ENCODE measurements around the gene U2AF2.
A peak's percentile ranks its signal among the peaks of the same experiment; 100 is the strongest.

Gene U2AF2

GRCh38 chr19:55624109-55625003, 30.5 kb upstream of the U2AF2 start, which contains the start of gene ZNF784:
Gene ZNF784, minus strand, starts transcription at chr19:55624566. Its CDS starts 5 bp downstream, at chr19:55624561.
- Mint-ChIP-seq H3K4me1 (peaks cover 40% of the 10 kb centered on the region), H3K27me3 (no peaks in the 10 kb centered on the region), H3K27ac (ENCODE audit: low read depth) (peak within 1 kb of the TSS; percentile 93), H3K36me3 (ENCODE audit: insufficient read depth) (peaks cover 17% of the 10 kb centered on the region), H3K4me3 (peak within 1 kb of the TSS; percentile 79), H3K9me3 (no peaks in the 10 kb centered on the region)
- DNase-seq (ENCODE audit: low spot score in 2 of 2) (peak; percentile 88 to 90), ATAC-seq (replicated peaks; ENCODE audit: extremely low read depth, poor library complexity, severe bottlenecking) (peak; percentile 66)

- Mint-ChIP-seq H3K9me3 (no peaks in the 10 kb centered on the region), H3K36me3 (ENCODE audit: insufficient read depth) (peaks cover 17% of the 10 kb centered on the region), H3K27me3 (no peaks in the 10 kb centered on the region), H3K27ac (ENCODE audit: low read depth) (peak overlapping the region; percentile 93), H3K4me3 (peak overlapping the region; percentile 79), H3K4me1 (peaks cover 40% of the 10 kb centered on the region)
- DNase-seq (ENCODE audit: low spot score in 2 of 2) (no peak), ATAC-seq (replicated peaks; ENCODE audit: extremely low read depth, poor library complexity, severe bottlenecking) (no peak)
Measured at GRCh38 chr19:55625004-55625326, 29.9 kb upstream of the U2AF2 start.

DNA sequence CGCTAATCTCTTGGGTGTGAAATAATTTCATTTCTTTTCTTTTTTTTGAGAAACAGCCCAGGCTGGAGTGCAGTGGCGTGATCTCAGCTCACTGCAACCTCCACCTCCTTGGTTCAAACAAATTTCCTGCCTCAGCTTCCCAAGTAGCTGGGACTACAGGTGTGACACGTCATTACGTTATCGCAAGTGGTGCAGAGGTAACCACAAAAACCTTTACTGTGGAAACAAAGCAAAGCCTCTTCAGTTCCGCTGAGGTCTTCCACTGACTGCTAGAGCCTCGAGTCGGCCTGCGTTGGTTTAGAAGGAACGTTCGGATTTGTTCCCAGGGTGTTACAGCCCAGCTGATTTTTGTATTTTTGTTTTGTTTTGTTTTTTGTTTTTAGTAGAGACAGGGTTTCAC, 28.5 kb upstream of the U2AF2 start:
- Mint-ChIP-seq H3K36me3 (ENCODE audit: insufficient read depth) (peaks cover 15% of the 10 kb centered on the region), H3K4me1 (peaks cover 34% of the 10 kb centered on the region), H3K4me3 (peak overlapping the region; percentile 54), H3K27me3 (no peaks in the 10 kb centered on the region), H3K9me3 (no peaks in the 10 kb centered on the region), H3K27ac (ENCODE audit: low read depth) (peak overlapping the region; percentile 74)
- peak in 1 of 2 donors; percentile 58 for DNase-seq (ENCODE audit: low spot score in 2 of 2)
- peak; percentile 65 for ATAC-seq (replicated peaks; ENCODE audit: extremely low read depth, poor library complexity, severe bottlenecking)

DNA sequence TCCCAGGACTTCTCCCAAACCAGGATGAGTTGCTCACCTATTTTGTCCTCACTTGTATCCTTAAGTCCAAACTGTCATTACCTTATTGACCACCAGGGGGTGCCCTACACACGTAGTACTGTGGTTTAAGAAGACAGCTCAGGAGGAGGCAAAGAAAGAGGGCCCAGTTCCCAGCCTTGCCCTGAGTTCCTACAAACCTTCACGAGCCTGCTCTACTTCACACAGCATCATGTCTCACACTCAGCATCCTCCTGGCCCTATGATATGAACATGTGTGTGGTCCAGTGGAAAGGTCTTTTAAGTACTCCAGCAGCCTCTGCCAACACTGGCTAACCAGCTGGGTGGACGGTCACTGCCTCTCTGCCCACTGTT, 22.4 kb upstream of the U2AF2 start:
- H3K4me3 Mint-ChIP-seq: no peak overlapping the region
- peak; percentile 63 for ATAC-seq (replicated peaks; ENCODE audit: extremely low read depth, poor library complexity, severe bottlenecking)
- H3K27ac Mint-ChIP-seq (ENCODE audit: low read depth): no peak overlapping the region

GRCh38 chr19:55633861-55634260, 21.0 kb upstream of the U2AF2 start:
- H3K4me1 Mint-ChIP-seq: peaks cover 54% of the 10 kb centered on the region
- no peaks in the 10 kb centered on the region for H3K9me3 Mint-ChIP-seq
- no peak overlapping the region for H3K4me3 Mint-ChIP-seq
- no peaks in the 10 kb centered on the region for H3K27me3 Mint-ChIP-seq
- peak overlapping the region; percentile 100 for H3K27ac Mint-ChIP-seq (ENCODE audit: low read depth)
- H3K36me3 Mint-ChIP-seq (ENCODE audit: insufficient read depth): peaks cover 33% of the 10 kb centered on the region
- no peak for DNase-seq (ENCODE audit: low spot score in 2 of 2)
- no peak for ATAC-seq (replicated peaks; ENCODE audit: extremely low read depth, poor library complexity, severe bottlenecking)

More for the DNA sequence above, 22.4 kb upstream of the U2AF2 start:
- Mint-ChIP-seq H3K27me3 (no peaks in the 10 kb centered on the region), H3K4me1 (peaks cover 43% of the 10 kb centered on the region), H3K9me3 (no peaks in the 10 kb centered on the region), H3K36me3 (ENCODE audit: insufficient read depth) (peaks cover 31% of the 10 kb centered on the region)
- peak; percentile 86 for DNase-seq (ENCODE audit: low spot score in 2 of 2)

DNA sequence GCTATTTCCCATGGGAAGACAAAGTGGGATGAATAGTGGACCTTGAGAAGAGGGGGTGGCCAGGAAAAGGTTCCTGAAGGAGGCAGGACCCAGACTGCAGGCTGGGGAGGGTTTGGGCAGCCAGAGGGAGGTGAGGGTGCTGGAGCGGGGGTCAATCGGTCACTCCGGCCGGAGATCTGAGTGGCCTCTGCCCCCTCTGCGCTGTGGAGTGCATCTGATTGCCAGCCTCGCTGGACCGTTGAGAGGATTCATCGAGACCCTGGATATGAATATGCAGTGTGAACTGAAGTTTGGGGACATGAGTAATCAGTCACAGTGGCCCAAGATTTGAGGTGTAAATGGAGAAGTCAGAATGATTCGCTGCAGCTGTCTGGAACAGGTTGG, 19.5 kb upstream of the U2AF2 start:
- H3K36me3 Mint-ChIP-seq (ENCODE audit: insufficient read depth): peaks cover 38% of the 10 kb centered on the region
- H3K27ac Mint-ChIP-seq (ENCODE audit: low read depth): peak overlapping the region; percentile 100
- ATAC-seq (replicated peaks; ENCODE audit: extremely low read depth, poor library complexity, severe bottlenecking) (no peak), DNase-seq (ENCODE audit: low spot score in 2 of 2) (no peak)
- no peaks in the 10 kb centered on the region for H3K9me3 Mint-ChIP-seq
- no peaks in the 10 kb centered on the region for H3K27me3 Mint-ChIP-seq
- peaks cover 61% of the 10 kb centered on the region for H3K4me1 Mint-ChIP-seq
- peak overlapping the region; percentile 100 for H3K4me3 Mint-ChIP-seq

GRCh38 chr19:55635856-55636440, 18.9 kb upstream of the U2AF2 start:
- peaks cover 41% of the 10 kb centered on the region for H3K36me3 Mint-ChIP-seq (ENCODE audit: insufficient read depth)
- H3K4me3 Mint-ChIP-seq: peak overlapping the region; percentile 100
- H3K27ac Mint-ChIP-seq (ENCODE audit: low read depth): peak overlapping the region; percentile 100
- H3K27me3 Mint-ChIP-seq: no peaks in the 10 kb centered on the region
- ATAC-seq (replicated peaks; ENCODE audit: extremely low read depth, poor library complexity, severe bottlenecking) (no peak), DNase-seq (ENCODE audit: low spot score in 2 of 2) (no peak)
- H3K9me3 Mint-ChIP-seq: no peaks in the 10 kb centered on the region
- H3K4me1 Mint-ChIP-seq: peaks cover 63% of the 10 kb centered on the region

DNA sequence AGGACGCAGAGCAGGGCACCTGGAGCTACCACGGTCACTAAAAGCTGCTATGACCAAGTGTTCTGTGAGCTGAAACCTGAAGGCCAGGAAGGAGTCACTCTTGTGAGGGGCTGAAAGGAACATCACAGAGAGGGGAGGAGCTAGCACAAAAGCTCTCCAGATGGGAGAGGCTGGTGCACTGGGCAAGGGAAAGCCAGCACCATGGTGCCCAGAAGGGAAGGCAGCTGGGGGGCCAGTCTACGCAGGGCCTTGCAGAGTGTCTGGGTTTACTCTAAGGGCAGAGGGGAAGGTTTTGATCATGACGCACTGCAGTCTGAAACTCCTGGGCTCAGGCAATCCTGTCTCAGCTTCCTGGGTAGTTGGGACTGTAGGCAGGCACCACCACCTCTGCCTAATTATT, 18.1 kb upstream of the U2AF2 start:
- Mint-ChIP-seq H3K36me3 (ENCODE audit: insufficient read depth) (peaks cover 42% of the 10 kb centered on the region), H3K9me3 (no peaks in the 10 kb centered on the region), H3K27me3 (no peaks in the 10 kb centered on the region), H3K4me1 (peaks cover 65% of the 10 kb centered on the region), H3K4me3 (peak overlapping the region; percentile 100), H3K27ac (ENCODE audit: low read depth) (peak overlapping the region; percentile 100)
- DNase-seq (ENCODE audit: low spot score in 2 of 2) (no peak), ATAC-seq (replicated peaks; ENCODE audit: extremely low read depth, poor library complexity, severe bottlenecking) (no peak)

DNA sequence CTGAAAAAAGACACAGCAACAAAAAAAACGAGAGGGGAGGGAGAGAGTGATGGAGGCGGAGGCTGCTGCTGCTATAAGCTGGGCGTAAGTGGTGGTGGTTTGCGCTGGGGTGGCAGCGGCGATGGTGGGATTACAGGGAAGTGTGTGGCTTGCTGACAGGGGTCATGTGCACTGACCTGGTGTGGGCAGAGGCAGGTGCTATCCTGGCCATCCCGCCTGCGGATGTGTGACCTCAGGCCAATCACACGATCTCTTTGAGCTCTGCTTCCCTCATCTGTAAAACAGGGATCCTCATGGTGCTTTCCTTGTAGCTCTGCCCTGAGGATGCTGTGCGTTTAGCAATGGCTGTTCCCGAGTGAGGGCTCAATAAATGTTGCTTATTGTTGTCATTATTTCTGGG, 17.3 kb upstream of the U2AF2 start:
- no peak for ATAC-seq (replicated peaks; ENCODE audit: extremely low read depth, poor library complexity, severe bottlenecking)
- H3K27ac Mint-ChIP-seq (ENCODE audit: low read depth): peak overlapping the region; percentile 100

GRCh38 chr19:55638864-55639359, 15.9 kb upstream of the U2AF2 start:
- ATAC-seq (replicated peaks; ENCODE audit: extremely low read depth, poor library complexity, severe bottlenecking) (no peak), DNase-seq (ENCODE audit: low spot score in 2 of 2) (peak in 1 of 2 donors; percentile 39)
- Mint-ChIP-seq H3K36me3 (ENCODE audit: insufficient read depth) (peaks cover 50% of the 10 kb centered on the region), H3K4me3 (peak overlapping the region; percentile 39), H3K27me3 (no peaks in the 10 kb centered on the region), H3K27ac (ENCODE audit: low read depth) (peak overlapping the region; percentile 20), H3K9me3 (no peaks in the 10 kb centered on the region), H3K4me1 (peaks cover 75% of the 10 kb centered on the region)

More for the DNA sequence above, 17.3 kb upstream of the U2AF2 start:
- Mint-ChIP-seq H3K4me1 (peaks cover 64% of the 10 kb centered on the region), H3K4me3 (peak overlapping the region; percentile 100), H3K9me3 (no peaks in the 10 kb centered on the region), H3K36me3 (ENCODE audit: insufficient read depth) (peaks cover 43% of the 10 kb centered on the region), H3K27me3 (no peaks in the 10 kb centered on the region)
- DNase-seq (ENCODE audit: low spot score in 2 of 2): no peak

- Mint-ChIP-seq H3K4me1 (peaks cover 73% of the 10 kb centered on the region), H3K36me3 (ENCODE audit: insufficient read depth) (peaks cover 43% of the 10 kb centered on the region), H3K9me3 (no peaks in the 10 kb centered on the region), H3K4me3 (peak overlapping the region; percentile 90), H3K27ac (ENCODE audit: low read depth) (peak overlapping the region; percentile 49), H3K27me3 (no peaks in the 10 kb centered on the region)
- peak; percentile 60 to 66 for DNase-seq (ENCODE audit: low spot score in 2 of 2)
- peak; percentile 44 for ATAC-seq (replicated peaks; ENCODE audit: extremely low read depth, poor library complexity, severe bottlenecking)
Measured at GRCh38 chr19:55640043-55640576, 14.7 kb upstream of the U2AF2 start.

GRCh38 chr19:55640577-55641425, 14.0 kb upstream of the U2AF2 start, which contains the start of gene ZNF580:
Gene ZNF580, plus strand, starts transcription at chr19:55641002. Its CDS starts 1,507 bp downstream, at chr19:55642509.
- Mint-ChIP-seq H3K4me3 (peak within 1 kb of the TSS; percentile 90), H3K36me3 (ENCODE audit: insufficient read depth) (peaks cover 41% of the 10 kb centered on the region), H3K4me1 (peaks cover 66% of the 10 kb centered on the region), H3K27ac (ENCODE audit: low read depth) (peak within 1 kb of the TSS; percentile 74), H3K27me3 (no peaks in the 10 kb centered on the region), H3K9me3 (no peaks in the 10 kb centered on the region)
- DNase-seq (ENCODE audit: low spot score in 2 of 2) (no peak), ATAC-seq (replicated peaks; ENCODE audit: extremely low read depth, poor library complexity, severe bottlenecking) (peak; percentile 21)

Data from central memory CD8-positive, alpha-beta T cell (primary cell).